ENCODE measurements around the gene CCDC106.
A peak's percentile ranks its signal among the peaks of the same experiment; 100 is the strongest.

The CCDC106 gene

DNA sequence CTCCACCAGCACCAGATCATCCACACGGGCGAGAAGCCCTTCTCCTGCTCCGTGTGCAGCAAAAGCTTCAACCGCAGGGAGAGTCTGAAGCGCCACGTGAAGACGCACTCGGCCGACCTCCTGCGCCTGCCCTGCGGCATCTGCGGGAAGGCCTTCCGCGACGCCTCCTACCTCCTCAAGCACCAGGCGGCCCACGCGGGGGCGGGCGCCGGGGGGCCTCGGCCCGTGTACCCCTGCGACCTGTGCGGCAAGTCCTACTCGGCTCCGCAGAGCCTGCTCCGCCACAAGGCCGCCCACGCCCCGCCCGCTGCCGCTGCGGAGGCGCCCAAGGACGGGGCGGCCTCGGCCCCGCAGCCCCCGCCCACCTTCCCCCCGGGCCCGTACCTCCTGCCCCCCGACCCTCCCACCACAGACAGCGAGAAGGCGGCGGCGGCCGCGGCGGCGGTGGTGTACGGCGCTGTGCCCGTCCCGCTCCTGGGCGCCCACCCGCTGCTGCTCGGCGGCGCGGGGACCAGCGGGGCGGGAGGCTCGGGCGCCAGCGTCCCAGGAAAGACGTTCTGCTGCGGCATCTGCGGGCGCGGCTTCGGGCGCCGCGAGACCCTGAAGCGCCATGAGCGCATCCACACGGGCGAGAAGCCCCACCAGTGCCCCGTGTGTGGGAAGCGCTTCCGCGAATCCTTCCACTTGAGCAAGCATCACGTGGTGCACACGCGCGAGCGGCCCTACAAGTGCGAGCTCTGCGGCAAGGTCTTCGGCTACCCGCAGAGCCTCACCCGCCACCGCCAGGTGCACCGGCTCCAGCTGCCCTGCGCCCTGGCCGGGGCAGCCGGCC is 33.1 kb upstream of the CCDC106 start:
- DNase-seq, result no peak

DNA sequence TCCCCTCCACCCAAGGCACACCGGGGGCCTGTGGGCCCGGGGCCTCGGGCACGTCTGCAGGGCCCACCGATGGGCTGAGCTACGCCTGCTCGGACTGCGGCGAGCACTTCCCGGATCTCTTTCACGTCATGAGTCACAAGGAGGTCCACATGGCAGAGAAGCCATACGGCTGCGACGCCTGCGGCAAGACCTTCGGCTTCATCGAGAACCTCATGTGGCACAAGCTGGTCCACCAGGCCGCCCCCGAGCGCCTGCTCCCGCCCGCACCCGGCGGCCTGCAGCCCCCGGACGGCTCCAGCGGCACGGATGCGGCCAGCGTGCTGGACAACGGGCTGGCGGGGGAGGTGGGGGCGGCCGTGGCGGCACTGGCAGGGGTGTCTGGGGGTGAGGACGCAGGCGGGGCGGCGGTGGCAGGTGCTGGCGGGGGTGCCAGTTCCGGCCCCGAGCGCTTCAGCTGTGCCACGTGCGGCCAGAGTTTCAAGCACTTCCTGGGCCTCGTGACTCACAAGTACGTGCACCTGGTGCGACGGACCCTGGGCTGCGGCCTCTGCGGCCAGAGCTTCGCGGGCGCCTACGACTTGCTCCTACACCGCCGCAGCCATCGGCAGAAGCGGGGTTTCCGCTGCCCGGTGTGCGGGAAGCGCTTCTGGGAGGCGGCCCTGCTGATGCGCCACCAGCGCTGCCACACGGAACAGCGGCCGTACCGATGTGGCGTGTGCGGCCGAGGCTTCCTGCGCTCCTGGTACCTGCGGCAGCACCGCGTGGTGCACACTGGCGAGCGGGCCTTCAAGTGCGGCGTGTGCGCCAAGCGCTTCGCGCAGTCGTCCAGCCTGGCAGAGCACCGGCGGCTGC is 32.2 kb upstream of the CCDC106 start:
- no peak for DNase-seq

DNA sequence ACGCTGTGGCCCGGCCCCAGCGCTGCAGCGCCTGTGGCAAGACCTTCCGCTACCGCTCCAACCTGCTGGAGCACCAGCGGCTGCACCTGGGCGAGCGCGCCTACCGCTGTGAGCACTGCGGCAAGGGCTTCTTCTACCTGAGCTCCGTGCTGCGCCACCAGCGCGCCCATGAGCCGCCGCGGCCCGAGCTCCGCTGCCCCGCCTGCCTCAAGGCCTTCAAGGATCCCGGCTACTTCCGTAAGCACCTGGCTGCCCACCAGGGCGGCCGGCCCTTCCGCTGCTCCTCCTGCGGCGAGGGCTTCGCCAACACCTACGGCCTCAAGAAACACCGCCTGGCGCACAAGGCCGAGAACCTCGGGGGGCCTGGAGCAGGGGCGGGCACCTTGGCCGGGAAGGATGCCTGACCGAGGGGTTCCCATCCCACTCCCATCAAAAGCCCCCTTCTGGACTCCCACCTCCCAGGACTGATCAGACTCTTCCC is 31.6 kb upstream of the CCDC106 start:
- DNase-seq, result no peak

DNA sequence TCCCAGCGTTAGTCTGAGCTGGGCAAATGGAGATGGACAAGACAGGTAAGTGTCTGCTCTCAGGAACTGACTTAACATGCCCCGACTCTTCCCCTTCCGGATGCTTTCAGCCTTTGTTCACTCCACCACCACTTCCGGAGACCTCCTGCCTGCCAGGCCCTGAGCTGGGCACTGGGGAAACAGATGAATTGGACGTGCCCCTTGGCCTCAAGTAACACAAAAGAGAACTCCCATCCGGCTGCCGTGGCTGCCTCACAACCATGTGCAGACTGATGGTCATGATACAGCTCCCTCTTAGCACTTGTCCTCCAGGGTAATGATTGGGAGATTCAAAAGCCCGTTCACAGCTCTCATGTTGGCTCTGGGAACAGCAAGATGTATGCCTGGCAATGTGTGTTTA is 30.6 kb upstream of the CCDC106 start:
- no peak for DNase-seq

DNA sequence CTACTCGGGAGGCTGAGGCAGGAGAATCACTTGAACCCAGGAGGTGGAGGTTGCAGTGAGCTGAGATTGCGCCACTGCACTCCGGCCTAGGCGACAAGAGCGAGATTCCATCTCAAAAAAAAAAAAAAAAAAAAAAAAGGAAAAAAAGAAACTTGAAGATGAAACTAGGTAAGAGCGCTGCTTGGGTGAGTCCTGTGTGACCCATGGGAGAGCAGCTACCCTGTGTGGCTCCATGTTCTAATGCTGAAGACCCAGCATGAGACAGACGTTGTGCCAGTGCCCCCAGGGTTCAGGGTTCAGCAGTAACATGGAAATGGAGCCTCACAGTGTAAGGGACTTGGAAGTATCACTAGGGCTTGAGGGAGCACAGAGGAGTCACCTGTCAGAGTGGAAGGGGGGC is 29.6 kb upstream of the CCDC106 start:
- no peak for DNase-seq

DNA sequence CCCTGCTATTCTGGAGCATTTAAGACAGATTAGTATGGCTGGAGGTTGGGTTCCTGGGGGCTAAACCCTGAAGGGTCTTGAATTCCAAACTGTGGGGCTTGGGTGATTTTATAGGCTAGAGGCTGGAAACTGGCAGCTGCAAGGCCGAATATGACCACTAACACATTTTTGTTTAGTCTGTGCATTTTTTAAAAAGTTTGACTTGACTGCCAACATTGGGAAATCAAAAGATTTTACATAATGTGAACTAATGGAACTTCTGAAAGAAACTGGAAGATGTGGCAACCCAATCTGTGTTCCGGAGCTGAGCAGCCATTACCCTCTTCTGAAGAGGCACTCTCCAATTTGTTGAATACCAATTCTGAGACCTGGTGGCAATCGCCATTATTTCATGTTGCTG is 28.7 kb upstream of the CCDC106 start:
- no peak for DNase-seq

DNA sequence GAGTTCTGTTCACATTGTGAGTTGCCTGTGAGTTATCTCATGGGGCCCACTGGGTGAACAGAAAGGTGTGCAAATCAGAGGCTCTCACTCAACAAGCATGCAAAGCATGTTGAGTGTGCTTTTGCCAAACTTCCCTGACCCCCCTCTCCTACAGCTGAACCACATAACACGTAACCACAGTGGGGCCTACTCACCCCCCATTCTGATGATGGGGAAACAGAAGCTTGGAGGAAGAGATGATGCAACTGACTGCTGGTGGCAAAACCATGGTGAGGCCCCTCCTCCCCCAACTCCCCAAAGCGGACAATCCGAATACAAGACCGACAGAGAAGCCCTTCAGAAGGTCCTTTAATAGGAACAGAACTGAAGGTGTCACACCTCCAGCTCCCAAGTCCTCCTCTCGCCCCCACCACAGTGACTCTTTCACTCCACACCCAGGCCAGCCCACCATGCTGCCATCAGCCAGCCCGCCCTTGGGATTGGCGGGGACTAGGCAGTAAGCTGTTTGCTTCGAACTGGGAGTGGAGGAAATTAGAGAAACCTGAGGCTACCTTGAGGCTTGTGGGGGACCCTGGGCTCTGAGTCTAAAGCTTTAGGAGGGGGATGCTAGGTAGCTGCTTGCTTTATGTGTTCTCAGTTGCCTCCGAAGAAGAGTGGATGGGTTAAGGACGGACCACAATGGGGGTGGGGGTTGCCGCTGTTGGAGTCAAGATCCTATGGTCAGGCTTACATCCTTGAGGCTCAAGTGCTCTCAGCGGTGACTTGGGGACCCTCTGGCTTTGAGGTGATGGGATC is 27.4 kb upstream of the CCDC106 start:
- DNase-seq, result no peak

DNA sequence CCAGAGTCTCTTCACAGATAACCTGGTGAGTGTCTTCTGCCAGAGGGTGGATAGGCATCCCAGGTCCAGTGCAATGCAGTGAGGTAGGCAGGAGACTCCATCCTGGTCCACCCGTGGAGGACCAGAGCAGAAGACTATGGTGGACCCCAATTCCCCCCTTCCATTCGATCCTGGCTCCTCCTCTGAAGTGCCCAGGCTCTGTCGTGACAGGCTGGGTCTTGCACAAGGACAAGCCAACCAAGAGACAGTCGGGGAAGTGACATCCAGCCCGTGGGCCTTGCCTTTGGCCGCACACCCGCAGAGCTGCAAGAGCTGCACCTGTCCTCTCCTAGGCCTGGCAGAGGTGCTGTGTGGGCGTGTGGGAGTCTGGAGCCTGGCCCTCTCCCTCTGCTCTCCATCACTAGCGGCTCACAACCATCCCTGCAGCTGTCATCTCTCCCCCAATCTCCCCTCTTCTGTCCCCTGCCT is 26.8 kb upstream of the CCDC106 start:
- DNase-seq, result no peak

DNA sequence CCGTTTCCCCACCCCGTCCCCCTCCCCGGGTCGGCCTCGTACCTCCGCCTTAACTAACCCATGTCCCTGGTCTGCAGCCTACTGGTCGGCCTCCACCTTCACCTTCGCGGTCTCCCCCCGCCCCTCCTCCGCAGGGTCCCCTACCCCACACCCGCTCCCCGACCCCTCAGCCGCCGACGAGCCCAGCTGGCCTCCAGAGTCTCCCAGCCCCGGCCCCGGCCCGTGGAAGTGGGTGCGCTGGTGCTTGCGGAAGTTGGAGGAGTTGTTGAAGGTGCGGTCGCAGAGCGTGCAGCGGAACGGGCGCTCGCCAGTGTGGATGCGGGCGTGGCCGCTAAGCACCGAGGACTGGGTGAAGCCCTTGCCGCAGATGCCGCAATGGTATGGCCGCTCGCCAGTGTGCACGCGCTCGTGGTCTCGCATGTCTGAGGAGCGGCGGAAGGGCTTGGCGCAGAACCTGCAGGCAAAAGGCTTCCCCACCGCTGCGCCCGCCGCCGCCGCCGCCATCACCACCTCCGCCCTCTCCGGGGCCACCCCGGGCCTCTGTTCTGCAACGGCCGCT is 26.3 kb upstream of the CCDC106 start:
- no peak for DNase-seq

DNA sequence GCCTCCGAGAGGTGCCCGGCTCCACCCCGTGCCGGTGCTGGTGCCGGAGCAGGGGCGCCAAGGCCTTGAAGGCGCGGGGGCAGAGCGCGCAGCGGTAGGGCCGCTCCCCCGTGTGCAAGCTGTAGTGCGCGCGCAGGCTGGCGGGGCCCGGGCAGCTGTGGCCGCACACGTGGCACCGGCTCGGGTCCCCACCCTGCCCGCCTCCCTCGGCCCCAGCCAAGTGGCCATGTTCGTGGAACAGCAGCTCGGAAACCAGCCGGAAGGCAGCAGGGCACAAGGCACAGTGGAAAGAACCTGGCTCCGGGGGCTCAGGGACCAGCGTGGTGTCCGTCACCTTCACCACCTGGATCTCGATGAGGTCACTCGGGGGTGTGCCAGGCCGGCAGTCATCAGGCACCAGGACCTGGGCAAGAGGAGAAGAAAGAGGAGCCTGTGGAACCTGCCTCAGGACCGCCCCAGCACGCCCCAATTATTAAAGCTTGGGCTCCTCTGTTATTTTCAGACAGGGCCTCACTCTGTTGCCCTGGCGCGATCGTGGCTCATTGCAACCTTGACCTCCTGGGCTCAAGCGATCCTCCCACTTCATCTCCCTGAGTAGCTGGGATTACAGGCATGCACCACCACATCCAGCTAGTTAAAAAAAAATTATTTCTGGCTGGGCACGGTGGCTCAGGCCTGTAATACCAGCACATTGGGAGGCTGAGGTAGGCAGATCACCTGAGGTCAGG is 25.6 kb upstream of the CCDC106 start:
- no peak for DNase-seq

DNA sequence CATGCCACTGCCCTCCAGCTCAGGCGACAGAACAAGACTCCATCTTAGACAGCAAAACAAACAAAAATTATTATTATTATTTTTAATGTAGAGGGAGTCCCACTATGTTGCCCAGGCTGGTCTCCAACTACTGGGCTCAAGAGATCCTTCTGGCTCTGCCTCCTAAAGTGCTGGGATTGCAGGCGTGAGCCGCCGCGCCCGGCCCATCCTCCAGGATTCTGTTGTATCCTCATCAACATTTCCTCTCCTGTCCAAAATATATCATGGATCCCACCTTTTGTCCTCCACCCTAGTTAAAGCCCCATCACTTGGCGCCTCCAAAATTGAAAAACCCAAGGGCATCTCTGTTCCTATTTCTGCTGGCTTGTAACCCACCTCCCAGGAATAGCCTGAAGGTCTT is 24.9 kb upstream of the CCDC106 start:
- DNase-seq, result no peak

DNA sequence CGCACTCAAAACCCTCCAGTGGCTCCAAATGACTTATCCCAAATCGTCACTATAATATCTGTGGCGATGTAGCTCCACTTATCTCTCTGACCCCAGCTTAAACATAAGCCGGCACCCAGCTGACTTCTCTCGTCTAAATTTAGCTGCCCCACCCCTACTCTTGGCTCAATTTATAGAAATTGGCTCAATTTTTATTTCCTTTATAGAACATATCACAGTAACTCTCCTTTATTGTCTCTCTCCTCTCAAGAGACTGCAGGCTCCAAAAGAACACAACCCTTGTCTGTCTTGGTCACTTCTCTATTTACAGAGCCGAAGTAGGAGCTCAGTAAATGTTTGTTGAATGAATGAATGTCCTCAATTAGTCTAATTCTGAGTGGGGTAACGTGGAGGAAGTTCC is 24.5 kb upstream of the CCDC106 start:
- DNase-seq, result no peak

DNA sequence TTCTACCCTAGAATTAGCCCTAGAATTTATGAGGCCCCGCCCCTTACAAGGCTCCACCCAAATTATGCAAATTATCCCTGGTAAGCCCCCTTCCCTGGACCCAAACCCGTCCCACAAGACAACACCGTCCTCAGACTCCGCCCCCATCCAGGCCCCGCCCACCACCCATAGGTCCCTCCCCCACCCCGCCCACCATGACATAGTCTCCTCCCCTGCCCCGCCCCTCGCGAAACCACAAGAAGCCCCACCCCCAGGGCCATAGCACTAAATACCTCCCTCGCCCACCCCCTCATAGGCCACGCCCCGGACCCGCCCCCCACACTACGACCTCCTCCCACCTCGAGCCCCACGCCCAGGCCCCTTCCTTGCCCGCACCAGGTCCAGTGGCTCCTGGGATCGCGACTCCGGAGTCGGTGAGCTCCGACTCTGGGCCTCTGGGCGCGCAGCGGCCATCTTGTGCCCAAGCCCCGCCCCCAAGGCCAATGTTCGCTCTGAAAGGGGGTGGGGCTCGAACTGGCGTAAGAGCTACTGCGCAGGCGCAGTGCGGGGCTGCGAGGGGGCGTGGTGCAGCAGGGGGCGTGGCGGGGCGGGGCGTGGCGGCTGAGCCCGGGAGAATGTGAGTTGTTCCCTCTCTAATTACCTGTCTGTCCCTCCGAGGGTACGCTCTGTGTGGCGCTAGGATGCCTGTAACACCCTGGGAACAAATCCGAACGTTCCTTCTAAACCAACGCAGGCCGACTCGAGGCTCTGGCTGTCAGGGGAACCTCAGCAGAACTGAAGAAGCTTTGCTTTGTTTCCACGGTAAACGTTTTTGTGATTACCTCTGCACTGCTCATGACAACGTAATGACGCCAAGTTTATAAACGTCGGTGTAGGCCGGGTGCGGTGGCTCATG is 23.7 kb upstream of the CCDC106 start, which contains the start of gene ZNF784:
ZNF784 (minus strand) TSS at position 458 of the 895 bp plus-strand sequence; CDS start at position 453, 5 bp downstream.
- peak; percentile 97 for DNase-seq

DNA sequence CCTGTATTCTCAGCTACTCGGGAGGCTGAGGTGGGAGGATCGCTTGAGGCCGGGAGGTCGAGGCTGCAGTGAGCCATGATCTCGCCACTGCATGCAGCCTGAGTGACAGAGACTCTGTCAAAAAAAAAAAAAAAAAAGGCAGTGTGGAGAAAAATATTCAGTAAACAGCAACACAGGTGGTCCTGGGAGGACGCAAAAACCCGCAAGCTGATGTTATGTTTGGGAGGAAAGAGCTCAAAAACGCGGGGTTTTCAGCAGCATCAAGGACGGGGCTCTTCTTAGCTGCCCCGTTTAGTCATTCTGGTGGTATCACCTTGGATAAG is 23.0 kb upstream of the CCDC106 start:
- no peak for DNase-seq

DNA sequence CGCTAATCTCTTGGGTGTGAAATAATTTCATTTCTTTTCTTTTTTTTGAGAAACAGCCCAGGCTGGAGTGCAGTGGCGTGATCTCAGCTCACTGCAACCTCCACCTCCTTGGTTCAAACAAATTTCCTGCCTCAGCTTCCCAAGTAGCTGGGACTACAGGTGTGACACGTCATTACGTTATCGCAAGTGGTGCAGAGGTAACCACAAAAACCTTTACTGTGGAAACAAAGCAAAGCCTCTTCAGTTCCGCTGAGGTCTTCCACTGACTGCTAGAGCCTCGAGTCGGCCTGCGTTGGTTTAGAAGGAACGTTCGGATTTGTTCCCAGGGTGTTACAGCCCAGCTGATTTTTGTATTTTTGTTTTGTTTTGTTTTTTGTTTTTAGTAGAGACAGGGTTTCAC is 21.7 kb upstream of the CCDC106 start:
- DNase-seq, result no peak

DNA sequence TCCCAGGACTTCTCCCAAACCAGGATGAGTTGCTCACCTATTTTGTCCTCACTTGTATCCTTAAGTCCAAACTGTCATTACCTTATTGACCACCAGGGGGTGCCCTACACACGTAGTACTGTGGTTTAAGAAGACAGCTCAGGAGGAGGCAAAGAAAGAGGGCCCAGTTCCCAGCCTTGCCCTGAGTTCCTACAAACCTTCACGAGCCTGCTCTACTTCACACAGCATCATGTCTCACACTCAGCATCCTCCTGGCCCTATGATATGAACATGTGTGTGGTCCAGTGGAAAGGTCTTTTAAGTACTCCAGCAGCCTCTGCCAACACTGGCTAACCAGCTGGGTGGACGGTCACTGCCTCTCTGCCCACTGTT is 15.6 kb upstream of the CCDC106 start:
- peak; percentile 96 for DNase-seq

DNA sequence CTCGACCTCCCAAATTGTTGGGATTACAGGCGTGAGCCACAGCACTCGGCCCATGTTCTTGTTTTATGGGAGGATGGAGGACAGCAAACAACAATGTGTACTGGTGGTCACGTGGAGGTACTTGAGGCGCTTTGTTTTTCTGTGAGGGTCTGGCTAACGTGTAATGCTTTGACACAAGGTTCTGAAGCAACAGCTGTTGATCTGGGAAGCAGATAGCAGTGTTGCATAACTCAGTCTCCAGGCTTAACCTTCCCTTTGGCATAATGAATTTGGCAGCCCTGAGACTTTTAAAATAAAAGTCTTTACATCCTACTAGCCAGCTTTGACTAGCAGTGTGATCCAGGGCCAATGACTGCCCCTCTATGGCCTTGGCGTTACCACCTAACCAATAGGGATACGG is 14.2 kb upstream of the CCDC106 start:
- no peak for DNase-seq

DNA sequence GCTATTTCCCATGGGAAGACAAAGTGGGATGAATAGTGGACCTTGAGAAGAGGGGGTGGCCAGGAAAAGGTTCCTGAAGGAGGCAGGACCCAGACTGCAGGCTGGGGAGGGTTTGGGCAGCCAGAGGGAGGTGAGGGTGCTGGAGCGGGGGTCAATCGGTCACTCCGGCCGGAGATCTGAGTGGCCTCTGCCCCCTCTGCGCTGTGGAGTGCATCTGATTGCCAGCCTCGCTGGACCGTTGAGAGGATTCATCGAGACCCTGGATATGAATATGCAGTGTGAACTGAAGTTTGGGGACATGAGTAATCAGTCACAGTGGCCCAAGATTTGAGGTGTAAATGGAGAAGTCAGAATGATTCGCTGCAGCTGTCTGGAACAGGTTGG is 12.7 kb upstream of the CCDC106 start:
- DNase-seq, result no peak

DNA sequence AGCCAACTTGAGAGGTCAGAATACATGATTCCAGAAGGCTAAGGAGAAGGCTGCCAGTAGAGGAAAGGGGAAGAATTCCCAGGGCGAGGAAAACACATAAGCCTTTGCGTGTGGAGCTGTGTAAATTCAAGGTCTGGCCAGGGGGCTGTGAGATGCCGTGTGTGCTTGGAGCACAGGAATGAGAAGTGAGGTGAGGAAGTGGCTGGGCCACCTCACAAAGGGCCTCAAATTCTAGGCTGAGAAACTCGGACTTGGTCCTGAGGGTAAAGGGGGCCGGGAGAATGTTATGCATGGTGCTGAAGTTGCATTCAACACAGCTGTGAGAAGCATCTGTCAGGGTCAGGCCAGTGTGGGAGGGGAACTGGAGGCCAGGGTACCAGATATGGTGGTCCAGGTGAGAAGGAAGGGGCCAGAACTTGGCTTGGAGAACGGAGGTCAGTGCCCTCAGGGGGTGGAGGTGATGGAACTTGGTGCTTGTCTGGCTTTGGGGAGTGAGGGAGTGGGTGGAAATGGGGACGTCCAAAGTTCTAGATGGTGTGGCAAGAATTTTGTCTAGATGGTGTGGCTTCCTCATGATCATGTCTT is 12.1 kb upstream of the CCDC106 start:
- no peak for DNase-seq

DNA sequence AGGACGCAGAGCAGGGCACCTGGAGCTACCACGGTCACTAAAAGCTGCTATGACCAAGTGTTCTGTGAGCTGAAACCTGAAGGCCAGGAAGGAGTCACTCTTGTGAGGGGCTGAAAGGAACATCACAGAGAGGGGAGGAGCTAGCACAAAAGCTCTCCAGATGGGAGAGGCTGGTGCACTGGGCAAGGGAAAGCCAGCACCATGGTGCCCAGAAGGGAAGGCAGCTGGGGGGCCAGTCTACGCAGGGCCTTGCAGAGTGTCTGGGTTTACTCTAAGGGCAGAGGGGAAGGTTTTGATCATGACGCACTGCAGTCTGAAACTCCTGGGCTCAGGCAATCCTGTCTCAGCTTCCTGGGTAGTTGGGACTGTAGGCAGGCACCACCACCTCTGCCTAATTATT is 11.3 kb upstream of the CCDC106 start:
- DNase-seq, result no peak

DNA sequence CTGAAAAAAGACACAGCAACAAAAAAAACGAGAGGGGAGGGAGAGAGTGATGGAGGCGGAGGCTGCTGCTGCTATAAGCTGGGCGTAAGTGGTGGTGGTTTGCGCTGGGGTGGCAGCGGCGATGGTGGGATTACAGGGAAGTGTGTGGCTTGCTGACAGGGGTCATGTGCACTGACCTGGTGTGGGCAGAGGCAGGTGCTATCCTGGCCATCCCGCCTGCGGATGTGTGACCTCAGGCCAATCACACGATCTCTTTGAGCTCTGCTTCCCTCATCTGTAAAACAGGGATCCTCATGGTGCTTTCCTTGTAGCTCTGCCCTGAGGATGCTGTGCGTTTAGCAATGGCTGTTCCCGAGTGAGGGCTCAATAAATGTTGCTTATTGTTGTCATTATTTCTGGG is 10.5 kb upstream of the CCDC106 start:
- no peak for DNase-seq
